IMR-90 (cell line): Measurements from ENCODE around the gene TNNC2. TPM values are rescaled to one million over a fixed set of nuclear protein-coding genes. Genes with fewer than 3 reads are reported as not detected.

Experiments
- ATAC-seq: fragments of 200-7000 bp; cut with Tn5 transposase; 2 replicates; pipeline ENCODE4 v1.9.1; 2020; ENCODE audit warnings: low read depth, mild to moderate bottlenecking, moderate library complexity
- BruUV-seq: library from RNA; stranded (reverse); fragments of 400-500 nt; replicated peaks from 2 replicates; lab custom pipeline; 2021; lab: Mats Ljungman, UMichigan
- CTCF ChIA-PET: fragments of 300-600 bp; formaldehyde crosslinking; extraction: SDS; loops from one replicate; lab custom pipeline; 2021; ENCODE audit warnings: antibody characterized with exemption; lab: Yijun Ruan, JAX
- POLR2A ChIA-PET: fragments of 300-600 bp; sonication (Branson Sonifier 250); formaldehyde crosslinking; loops from one replicate; lab custom pipeline; 2022; ENCODE audit warnings: antibody characterized with exemption; ENCODE audit not compliant: unreplicated experiment; lab: Charles Lee
- DNase-seq: peaks from one replicate; pipeline ENCODE4 v3.0.0; 2013
- H2AFZ ChIP-seq: replicated peaks from 2 replicates; pipeline ENCODE3; 2013; ENCODE audit warnings: low read length, mild to moderate bottlenecking; ENCODE audit not compliant: poor library complexity
- H2AK5ac ChIP-seq: 2 replicates; pipeline ENCODE4 v1.6.1; 2013; ENCODE audit warnings: low read depth, low read length, inconsistent platforms
- H2AK9ac ChIP-seq: replicated peaks from 2 replicates; pipeline ENCODE3; 2013; ENCODE audit warnings: mild to moderate bottlenecking, low read depth, low read length, moderate library complexity; ENCODE audit not compliant: poor library complexity
- H2BK120ac ChIP-seq: 2 replicates; pipeline ENCODE4 v1.6.1; 2013; ENCODE audit warnings: low read depth, low read length, inconsistent platforms
- H2BK15ac ChIP-seq: 3 replicates; pipeline ENCODE4 v1.6.1; 2013; ENCODE audit warnings: low read depth, low read length, inconsistent platforms
- H2BK20ac ChIP-seq: 2 replicates; pipeline ENCODE4 v1.6.1; 2013; ENCODE audit warnings: low read depth, mild to moderate bottlenecking, inconsistent platforms, low read length, moderate library complexity
- H2BK5ac ChIP-seq: 2 replicates; pipeline ENCODE4 v1.6.1; 2013; ENCODE audit warnings: mild to moderate bottlenecking, low read depth, low read length, inconsistent platforms; ENCODE audit not compliant: poor library complexity, severe bottlenecking
- H3K14ac ChIP-seq: replicated peaks from 2 replicates; pipeline ENCODE4 v1.6.1; 2013; ENCODE audit warnings: low read depth, low read length, inconsistent platforms
- H3K18ac ChIP-seq: 2 replicates; pipeline ENCODE4 v1.6.1; 2013; ENCODE audit warnings: low read depth, low read length, control low read depth
- H3K23ac ChIP-seq: 2 replicates; pipeline ENCODE4 v1.6.1; 2013; ENCODE audit warnings: low read depth, low read length, inconsistent platforms
- H3K27ac ChIP-seq: 2 replicates; pipeline ENCODE4 v1.5.1; 2013; ENCODE audit warnings: mild to moderate bottlenecking, control low read depth, low read length; ENCODE audit not compliant: insufficient read depth
- H3K27me3 ChIP-seq: 2 replicates; pipeline ENCODE4 v1.6.1; 2013; ENCODE audit warnings: low read length; ENCODE audit not compliant: control insufficient read depth, insufficient read depth
- H3K36me3 ChIP-seq: 2 replicates; pipeline ENCODE4 v1.6.1; 2013; ENCODE audit warnings: low read length, mixed read lengths; ENCODE audit not compliant: control insufficient read depth, insufficient read depth
- H3K4ac ChIP-seq: 2 replicates; pipeline ENCODE4 v1.6.1; 2013; ENCODE audit warnings: low read depth, low read length, inconsistent platforms
- H3K4me1 ChIP-seq: 2 replicates; pipeline ENCODE4 v1.6.1; 2013; ENCODE audit warnings: low read length, mixed read lengths; ENCODE audit not compliant: control insufficient read depth, insufficient read depth
- H3K4me2 ChIP-seq: 2 replicates; pipeline ENCODE4 v1.6.1; 2013; ENCODE audit warnings: low read depth, mild to moderate bottlenecking, control low read depth, low read length, moderate library complexity
- H3K4me3 ChIP-seq: 2 replicates; pipeline ENCODE4 v1.5.1; 2013; ENCODE audit warnings: low read depth, mild to moderate bottlenecking, control low read depth, low read length, moderate library complexity; ENCODE audit not compliant: insufficient read depth
- H3K56ac ChIP-seq: 2 replicates; pipeline ENCODE4 v1.6.1; 2013; ENCODE audit warnings: low read length, inconsistent platforms; ENCODE audit not compliant: insufficient read depth; ENCODE audit errors: extremely low read depth
- H3K79me1 ChIP-seq, 2 experiments: 2 replicates each; pipeline ENCODE4 v1.6.1; 2013; ENCODE audit warnings: low read length in 2 of 2, inconsistent platforms in 1 of 2, low read depth in 1 of 2
- H3K9ac ChIP-seq: 2 replicates; pipeline ENCODE4 v1.6.1; 2013; ENCODE audit warnings: low read depth, low read length, control low read depth
- H3K9me1 ChIP-seq: 2 replicates; pipeline ENCODE4 v1.6.1; 2013; ENCODE audit warnings: low read length, inconsistent platforms; ENCODE audit not compliant: insufficient read depth
- H3K9me3 ChIP-seq: 2 replicates; pipeline ENCODE4 v1.6.1; 2013; ENCODE audit warnings: low read length; ENCODE audit not compliant: control insufficient read depth, insufficient read depth
- H4K20me1 ChIP-seq: 2 replicates; pipeline ENCODE4 v1.6.1; 2013; ENCODE audit warnings: low read length, inconsistent platforms; ENCODE audit not compliant: insufficient read depth
- H4K5ac ChIP-seq: 2 replicates; pipeline ENCODE4 v1.6.1; 2013; ENCODE audit warnings: mild to moderate bottlenecking, low read depth, low read length, control low read depth
- H4K8ac ChIP-seq, 2 experiments: 2 replicates each; pipeline ENCODE4 v1.6.1; 2013; ENCODE audit warnings: low read depth in 2 of 2, low read length in 2 of 2, control low read depth in 1 of 2, inconsistent platforms in 1 of 2
- H4K91ac ChIP-seq: 2 replicates; pipeline ENCODE4 v1.6.1; 2013; ENCODE audit warnings: low read depth, low read length, inconsistent platforms; ENCODE audit not compliant: insufficient read depth
- BHLHE40 ChIP-seq: fragments of 150-350 bp; IDR thresholded peaks from 2 replicates; pipeline ENCODE4 v1.6.1; 2016; ENCODE audit warnings: mild to moderate bottlenecking, low read depth, low read length
- CHD1 ChIP-seq: IDR thresholded peaks from 2 replicates; pipeline ENCODE4 v1.6.1; 2012; ENCODE audit warnings: low read depth, low read length, improper control_type of control experiment
- CTCF ChIP-seq: conservative IDR thresholded peaks from 2 replicates; pipeline ENCODE4 v1.5.1; 2012; ENCODE audit warnings: mild to moderate bottlenecking, low read depth, low read length, improper control_type of control experiment
- MAFK ChIP-seq: IDR thresholded peaks from 2 replicates; pipeline ENCODE4 v1.6.1; 2012; ENCODE audit warnings: low read depth, low read length, improper control_type of control experiment
- MAZ ChIP-seq: IDR thresholded peaks from 2 replicates; pipeline ENCODE4 v1.6.1; 2012; ENCODE audit warnings: low read depth, mild to moderate bottlenecking, low read length, improper control_type of control experiment, moderate library complexity, borderline replicate concordance
- MXI1 ChIP-seq: IDR thresholded peaks from 2 replicates; pipeline ENCODE4 v1.6.1; 2012; ENCODE audit warnings: low read depth, mild to moderate bottlenecking, low read length, moderate library complexity, borderline replicate concordance
- NFE2L2 ChIP-seq: fragments of 150-350 bp; IDR thresholded peaks from 2 replicates; pipeline ENCODE4 v1.6.1; 2016; ENCODE audit warnings: low read depth, mild to moderate bottlenecking, low read length
- RCOR1 ChIP-seq: IDR thresholded peaks from 2 replicates; pipeline ENCODE4 v1.6.1; 2012; ENCODE audit warnings: mild to moderate bottlenecking, low read length, improper control_type of control experiment; ENCODE audit not compliant: insufficient replicate concordance
- RFX5 ChIP-seq: IDR thresholded peaks from 2 replicates; pipeline ENCODE4 v1.8.0; 2012; ENCODE audit warnings: low read depth, mild to moderate bottlenecking, low read length, moderate library complexity
- SMC3 ChIP-seq: fragments of 150-350 bp; IDR thresholded peaks from 2 replicates; pipeline ENCODE4 v1.6.1; 2016; ENCODE audit warnings: low read depth, mild to moderate bottlenecking, antibody characterized with exemption, low read length, moderate library complexity
- WGBS, 2 experiments: methylation state at CpG; one replicate each; pipeline versions ENCODE4 v1.1.5 to v1.1.7; 2013; ENCODE audit warnings: missing lambda C conversion rate in 2 of 2; ENCODE audit not compliant: insufficient read length in 1 of 2; ENCODE audit errors: extremely low coverage in 2 of 2; 5-methylcytosine and 5-hydroxymethylcytosine counted together
- dilution Hi-C: fragments of 300-500 bp; cut with HindIII; formaldehyde crosslinking; loops from one replicate; pipeline ENCODE4 v1.14.3; 2018; ENCODE audit warnings: low sequenced_read_pairs; ENCODE audit not compliant: unreplicated experiment
- in situ Hi-C: fragments of 300-500 bp; cut with MboI; formaldehyde crosslinking; loops from 3 replicates; pipeline ENCODE4 v1.14.3; 2019; ENCODE audit warnings: low sequenced_read_pairs, inconsistent platforms, mixed read lengths
- intact Hi-C: fragments of 100-400 bp; cut with micrococcal nuclease; formaldehyde crosslinking; loops from 2 replicates; pipeline ENCODE4 v1.10.0; 2022
- polyA plus RNA-seq, 3 experiments: library from polyadenylated mRNA; depleted of rRNA; stranded (reverse); fragments of >200 nt; gene quantifications; 2 replicates each; pipeline ENCODE4 v1.2.3, GENCODE V29; 2012; ENCODE audit warnings: low replicate concordance in 1 of 3
- total RNA-seq: library from RNA; depleted of rRNA; stranded (reverse); fragments of >200 nt; gene quantifications from 2 replicates; pipeline ENCODE4 v1.2.3, GENCODE V29; 2012
- TF ChIP-seq, protein P1 (sequence below): fragments of 150-350 bp; IDR thresholded peaks from 2 replicates; pipeline ENCODE4 v1.6.1; 2016; ENCODE audit warnings: low read depth, mild to moderate bottlenecking, low read length, moderate library complexity, borderline replicate concordance

The TNNC2 gene
- total and polyA plus RNA-seq, 2 of the 4 experiments (the other 2 are of a cell fraction): 0.46 TPM; not detected in 1

GRCh38 chr20:45850926-45851325, 23.8 kb upstream of the TNNC2 start:
- H2AK9ac ChIP-seq: peak overlapping the region; percentile 52
- H2BK15ac ChIP-seq: no peak overlapping the region
- no peaks in the 10 kb centered on the region for H3K9me3 ChIP-seq
- CTCF ChIA-PET: no interaction called here
- no peak for ATAC-seq
- H3K79me1 ChIP-seq: peaks cover 9 to 50% of the 10 kb centered on the region in 2 experiments
- H3K56ac ChIP-seq: no peak overlapping the region
- POLR2A ChIA-PET: no interaction called here
- H3K4me3 ChIP-seq: no peak overlapping the region
- no peak overlapping the region for H4K91ac ChIP-seq
- WGBS, 2 experiments: 100% methylated on average over 1 of the region's 1 CpG; no CpG with 5 or more reads in 1 of the 2 experiments
- H3K4me1 ChIP-seq: peaks cover 4% of the 10 kb centered on the region; the same call in 1 of the 2 replicates
- intact Hi-C loops: no loop called here
- no TSS peak for BruUV-seq
- H2AFZ ChIP-seq: no peak overlapping the region
- H4K20me1 ChIP-seq: peaks cover 5% of the 10 kb centered on the region; the same call in 1 of the 2 replicates
- peaks cover 9% of the 10 kb centered on the region for H3K9me1 ChIP-seq
- H3K36me3 ChIP-seq: peaks cover 30% of the 10 kb centered on the region
- H3K23ac ChIP-seq: no peak overlapping the region
- no peak for DNase-seq
- no peak overlapping the region for H2BK5ac ChIP-seq
- dilution Hi-C loops: no loop called here
- H3K9ac ChIP-seq: no peak overlapping the region
- H3K14ac ChIP-seq: no peak overlapping the region
- H3K18ac ChIP-seq: no peak overlapping the region
- H2AK5ac ChIP-seq: no peak overlapping the region
- no peak overlapping the region for H3K27ac ChIP-seq
- no peak overlapping the region for H4K5ac ChIP-seq
- TF ChIP-seq MXI1 (no peak), MAZ (no peak), MAFK (no peak), BHLHE40 (no peak), SMC3 (no peak), NFE2L2 (no peak), RFX5 (no peak), CTCF (no peak), CHD1 (no peak), RCOR1 (no peak)
- TF ChIP-seq, protein P1, sequence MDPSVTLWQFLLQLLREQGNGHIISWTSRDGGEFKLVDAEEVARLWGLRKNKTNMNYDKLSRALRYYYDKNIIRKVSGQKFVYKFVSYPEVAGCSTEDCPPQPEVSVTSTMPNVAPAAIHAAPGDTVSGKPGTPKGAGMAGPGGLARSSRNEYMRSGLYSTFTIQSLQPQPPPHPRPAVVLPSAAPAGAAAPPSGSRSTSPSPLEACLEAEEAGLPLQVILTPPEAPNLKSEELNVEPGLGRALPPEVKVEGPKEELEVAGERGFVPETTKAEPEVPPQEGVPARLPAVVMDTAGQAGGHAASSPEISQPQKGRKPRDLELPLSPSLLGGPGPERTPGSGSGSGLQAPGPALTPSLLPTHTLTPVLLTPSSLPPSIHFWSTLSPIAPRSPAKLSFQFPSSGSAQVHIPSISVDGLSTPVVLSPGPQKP: no peak
- H4K8ac ChIP-seq: no peak overlapping the region
- no peak overlapping the region for H2BK120ac ChIP-seq
- no peak overlapping the region for H2BK20ac ChIP-seq
- in situ Hi-C loops: no loop called here
- H3K4ac ChIP-seq: no peak overlapping the region
- no peak overlapping the region for H3K4me2 ChIP-seq
- H3K27me3 ChIP-seq: no peaks in the 10 kb centered on the region
